Rectal smooth muscle tissue (tissue), 1 donor: Measurements from ENCODE around the gene NUP210.
"Not testable (repeated sequence)": the region's sequence is repeated elsewhere in the genome, so short reads cannot be mapped to it uniquely, and the experiment has no call there.

Source experiments
- H3K27ac ChIP-seq: one replicate; pipeline ENCODE4 v1.7.0; 2013; ENCODE audit warnings: low read depth, low read length, inconsistent platforms
- H3K27me3 ChIP-seq: one replicate; pipeline ENCODE4 v1.7.0; 2013; ENCODE audit warnings: low read length; ENCODE audit not compliant: control insufficient read depth, insufficient read depth
- H3K36me3 ChIP-seq: one replicate; pipeline ENCODE4 v1.7.0; 2013; ENCODE audit warnings: low read length; ENCODE audit not compliant: control insufficient read depth, insufficient read depth
- H3K4me1 ChIP-seq: one replicate; pipeline ENCODE4 v1.7.0; 2013; ENCODE audit warnings: low read length; ENCODE audit not compliant: control insufficient read depth, insufficient read depth
- H3K4me3 ChIP-seq: one replicate; pipeline ENCODE4 v1.7.0; 2013; ENCODE audit warnings: low read length
- H3K9ac ChIP-seq: one replicate; pipeline ENCODE4 v1.7.0; 2013; ENCODE audit warnings: low read length

Gene NUP210

DNA sequence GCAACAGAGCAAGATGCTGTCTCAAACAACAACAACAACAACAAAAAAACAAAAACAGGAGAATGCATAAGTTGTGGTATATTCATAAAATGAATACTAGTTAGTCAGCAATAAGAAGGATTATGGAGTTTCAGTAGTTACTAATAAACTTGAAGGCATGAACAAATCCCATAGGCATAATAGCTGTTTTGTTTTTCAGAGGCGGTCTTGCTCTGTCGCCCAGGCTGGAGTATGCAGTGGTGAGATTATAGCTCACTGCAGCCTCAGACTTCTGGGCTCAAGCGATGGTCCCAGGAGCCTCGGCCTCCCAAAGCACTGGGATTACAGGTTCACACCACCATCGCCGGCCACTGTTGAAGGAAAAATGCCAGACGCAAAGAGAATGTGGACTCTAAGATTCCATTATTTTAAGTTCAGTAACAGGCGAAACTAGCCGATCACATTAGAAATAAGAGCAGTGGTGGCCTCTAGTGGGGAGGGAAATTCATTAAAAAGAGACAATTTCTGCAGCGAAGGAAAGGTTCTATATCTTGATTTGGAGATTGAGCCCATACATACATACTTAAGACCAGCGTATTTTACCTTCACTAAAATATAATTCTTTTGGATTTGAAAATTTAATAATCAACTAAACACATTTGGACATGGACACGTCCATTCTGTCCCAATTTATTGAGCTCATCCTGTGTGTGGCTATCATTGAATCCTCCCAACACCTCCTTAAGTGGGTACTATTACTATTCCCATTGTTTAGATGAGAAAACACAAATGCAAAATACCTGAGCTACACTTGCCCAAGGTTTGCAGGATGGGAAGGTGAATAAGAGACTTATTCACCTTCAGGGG is 32.6 kb upstream of the NUP210 start:
- peak overlapping the region; percentile 89 for H3K4me3 ChIP-seq
- no peak overlapping the region for H3K9ac ChIP-seq
- H3K4me1 ChIP-seq = no peaks in the 10 kb centered on the region
- H3K27ac ChIP-seq = no peak overlapping the region
- no peaks in the 10 kb centered on the region for H3K36me3 ChIP-seq
- no peaks in the 10 kb centered on the region for H3K27me3 ChIP-seq

DNA sequence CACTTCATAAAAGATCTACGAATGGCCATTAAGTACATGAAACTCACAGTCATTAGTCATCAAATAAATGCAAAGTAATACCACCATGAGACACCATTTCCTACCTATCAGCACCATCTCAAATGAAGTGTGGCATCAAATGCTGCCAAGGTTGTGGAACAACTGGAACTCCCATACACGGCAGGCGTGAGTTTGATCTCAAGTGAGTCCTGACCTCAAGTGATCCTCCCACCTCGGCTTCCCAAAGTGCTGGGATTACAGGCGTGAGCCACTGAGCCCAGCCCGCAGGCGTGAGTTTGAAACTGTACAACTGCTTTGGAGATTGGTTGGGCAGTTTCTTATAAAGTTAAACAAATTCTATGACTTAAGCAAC is 31.2 kb upstream of the NUP210 start:
- no peaks in the 10 kb centered on the region for H3K4me1 ChIP-seq
- H3K9ac ChIP-seq = no peak overlapping the region
- no peaks in the 10 kb centered on the region for H3K36me3 ChIP-seq
- H3K4me3 ChIP-seq = peak overlapping the region; percentile 89
- H3K27ac ChIP-seq = peak overlapping the region; percentile 80
- no peaks in the 10 kb centered on the region for H3K27me3 ChIP-seq

DNA sequence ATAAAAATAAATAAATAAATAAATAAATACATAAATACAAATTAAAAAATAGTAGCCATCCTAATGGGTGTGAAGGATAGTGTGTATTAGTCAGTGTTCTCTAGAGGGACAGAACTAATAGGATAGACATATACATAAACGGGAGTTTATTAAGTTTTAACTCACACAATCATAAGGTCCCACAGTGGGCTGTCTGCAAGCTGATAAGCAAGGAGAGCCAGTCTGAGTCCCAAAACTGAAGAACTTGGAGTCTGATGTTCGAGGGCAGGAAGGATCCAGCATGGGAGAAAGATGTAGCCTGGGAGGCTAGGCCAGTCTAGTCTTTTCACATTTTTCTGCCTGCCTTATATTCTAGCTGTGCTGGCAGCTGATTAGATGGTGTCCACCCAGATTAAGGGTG is 22.8 kb upstream of the NUP210 start:
- not testable (repeated sequence) for H3K9ac ChIP-seq, H3K4me3 ChIP-seq

DNA sequence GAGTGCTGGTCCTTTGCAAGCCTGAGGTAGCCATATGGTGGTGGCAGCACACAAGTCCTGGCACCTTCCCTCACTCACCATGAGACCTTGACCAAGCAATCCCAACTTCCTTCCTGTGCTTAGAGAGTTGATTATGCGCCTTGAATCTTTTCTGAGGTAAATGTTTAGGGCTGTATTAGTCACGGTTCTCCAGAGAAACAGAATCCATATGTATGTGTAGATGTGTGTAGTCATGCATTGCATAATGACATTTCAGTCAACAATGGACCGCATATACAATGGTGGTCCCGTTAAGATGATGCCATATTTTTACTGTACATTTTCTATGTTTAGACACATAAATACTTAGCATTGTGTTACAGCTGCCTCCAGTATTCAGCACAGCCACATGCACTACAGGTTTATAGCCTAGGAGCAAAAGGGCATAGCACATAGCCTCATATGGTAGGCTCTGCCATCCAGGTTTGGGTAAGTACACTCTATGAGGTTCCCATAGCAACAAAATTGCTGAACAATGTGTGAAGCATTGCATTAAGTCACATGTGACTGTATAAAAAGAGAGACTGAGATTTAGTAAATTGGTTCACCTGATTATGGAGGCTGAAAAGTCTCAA is 20.2 kb upstream of the NUP210 start:
- Histone ChIP-seq H3K4me3 (no peak overlapping the region), H3K4me1 (no peaks in the 10 kb centered on the region), H3K36me3 (no peaks in the 10 kb centered on the region), H3K9ac (no peak overlapping the region), H3K27ac (no peak overlapping the region), H3K27me3 (no peaks in the 10 kb centered on the region)

More for the DNA sequence above, 22.8 kb upstream of the NUP210 start:
- not testable (repeated sequence) for H3K27me3 ChIP-seq, H3K4me1 ChIP-seq, H3K36me3 ChIP-seq, H3K27ac ChIP-seq

DNA sequence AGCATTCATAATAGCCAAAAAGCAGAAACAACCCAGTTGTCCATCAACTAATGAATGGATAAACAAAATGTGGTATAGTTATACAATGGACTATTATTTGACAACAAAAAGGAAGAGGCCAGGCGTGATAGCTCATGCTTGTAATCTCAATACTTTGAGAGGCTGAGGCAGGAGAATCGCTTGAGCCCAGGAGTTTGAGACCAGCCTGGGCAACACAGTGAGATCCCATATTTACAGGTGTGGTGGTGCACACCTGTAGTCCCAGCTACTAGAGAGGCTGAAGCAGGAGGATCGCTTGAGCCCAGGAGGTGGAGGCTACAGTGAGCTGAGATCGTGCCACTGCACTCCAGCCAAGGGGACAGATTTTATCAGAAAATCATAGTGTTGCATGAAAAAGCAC is 16.1 kb upstream of the NUP210 start:
- H3K4me1 ChIP-seq, H3K4me3 ChIP-seq, H3K36me3 ChIP-seq, H3K27me3 ChIP-seq, H3K27ac ChIP-seq, H3K9ac ChIP-seq: not testable (repeated sequence)

DNA sequence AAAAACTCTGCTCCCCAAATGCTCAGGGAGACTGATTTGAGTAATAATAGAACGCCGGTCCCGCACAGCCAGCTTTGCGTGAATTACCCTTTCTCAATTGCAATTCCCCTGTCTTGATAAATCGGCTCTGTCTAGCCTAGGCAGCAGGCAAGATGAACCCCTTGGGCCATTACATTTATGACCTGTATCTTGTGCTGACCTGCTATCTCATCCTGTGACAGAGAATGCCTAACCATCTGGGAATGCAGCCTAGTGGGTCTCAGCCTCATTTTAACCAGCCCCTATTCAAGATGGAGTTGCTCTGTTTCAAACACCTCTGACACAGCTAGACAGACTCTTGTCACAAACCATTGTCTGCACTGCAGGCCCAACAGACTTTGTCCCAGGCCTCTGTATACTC is 13.8 kb upstream of the NUP210 start:
- no peak overlapping the region for H3K27ac ChIP-seq
- H3K36me3 ChIP-seq = no peaks in the 10 kb centered on the region
- no peak overlapping the region for H3K4me3 ChIP-seq
- no peak overlapping the region for H3K9ac ChIP-seq
- no peaks in the 10 kb centered on the region for H3K27me3 ChIP-seq
- no peaks in the 10 kb centered on the region for H3K4me1 ChIP-seq

DNA sequence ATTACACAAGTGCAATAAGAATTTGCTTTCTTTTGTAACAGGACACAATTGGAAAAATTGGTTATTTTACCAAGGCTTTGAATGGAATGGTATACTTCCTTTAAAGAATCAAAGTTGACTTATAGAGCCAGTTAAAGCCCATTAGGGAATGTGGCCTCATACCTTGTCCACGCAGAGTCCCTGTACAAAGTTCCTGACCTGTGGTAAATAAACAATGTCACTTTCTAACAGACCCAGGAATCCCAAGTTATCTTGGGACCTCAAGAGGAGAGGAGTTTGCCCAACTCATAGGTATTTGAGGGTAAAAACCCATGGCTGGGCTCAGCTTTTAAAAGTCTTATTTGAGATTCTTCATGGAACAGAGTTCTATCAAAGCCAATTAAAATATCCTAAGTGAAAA is 12.0 kb upstream of the NUP210 start:
- Histone ChIP-seq H3K4me3 (no peak overlapping the region), H3K27ac (no peak overlapping the region), H3K9ac (no peak overlapping the region), H3K27me3 (no peaks in the 10 kb centered on the region), H3K36me3 (no peaks in the 10 kb centered on the region), H3K4me1 (no peaks in the 10 kb centered on the region)

DNA sequence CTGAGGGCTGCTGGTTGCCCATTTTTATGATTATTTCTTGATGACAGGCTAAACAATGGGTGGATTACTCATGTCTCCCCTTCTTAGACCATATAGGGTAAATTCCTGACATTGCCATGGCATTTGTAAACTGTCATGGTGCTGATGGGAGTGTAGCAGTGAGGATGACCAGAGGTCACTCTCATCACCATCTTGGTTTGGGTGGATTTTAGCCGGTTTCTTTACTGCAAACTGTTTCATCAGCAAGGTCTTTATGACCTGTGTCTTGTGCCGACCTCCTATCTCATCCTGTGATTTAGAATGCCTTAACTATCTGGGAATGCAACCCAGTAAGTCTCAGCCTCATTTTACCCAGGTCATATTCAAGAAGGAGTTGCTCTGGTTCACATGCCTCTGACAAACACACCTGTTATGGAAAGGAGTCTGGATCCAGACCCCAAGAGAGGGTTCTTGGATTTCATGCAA is 10.3 kb upstream of the NUP210 start:
- not testable (repeated sequence) for H3K36me3 ChIP-seq, H3K9ac ChIP-seq, H3K4me3 ChIP-seq, H3K4me1 ChIP-seq, H3K27ac ChIP-seq, H3K27me3 ChIP-seq

DNA sequence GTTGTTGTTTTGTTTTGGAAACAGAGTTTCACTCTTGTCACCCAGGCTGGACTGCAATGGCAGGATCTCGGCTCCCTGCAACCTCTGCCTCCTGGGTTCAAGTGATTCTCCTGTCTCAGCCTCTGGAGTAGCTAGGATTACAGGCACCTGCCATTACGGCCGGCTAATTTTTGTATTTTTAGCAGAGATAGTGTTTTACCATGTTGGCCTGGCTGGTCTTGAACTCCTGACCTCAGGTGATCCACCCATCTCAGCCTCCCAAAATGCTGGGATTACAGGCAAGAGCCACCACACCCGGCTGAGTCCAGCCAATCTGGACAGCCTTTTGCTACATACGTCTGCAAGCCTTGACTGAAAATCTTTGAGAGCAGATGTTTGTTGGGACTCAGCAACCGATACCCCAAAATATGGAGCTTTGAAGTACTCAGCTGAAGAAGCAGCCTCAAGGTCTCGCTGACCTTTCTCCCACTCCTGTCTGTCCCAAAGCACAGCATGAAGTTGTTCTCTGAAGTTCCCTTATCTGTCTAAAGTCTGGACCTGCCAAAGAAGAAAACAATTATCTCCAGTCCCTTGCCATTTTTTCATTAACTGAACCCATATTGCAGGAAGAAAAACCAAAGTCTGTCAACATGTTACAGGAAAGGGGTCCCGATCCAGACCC is 9.6 kb upstream of the NUP210 start:
- H3K4me3 ChIP-seq = no peak overlapping the region
- no peaks in the 10 kb centered on the region for H3K27me3 ChIP-seq
- H3K9ac ChIP-seq = no peak overlapping the region
- no peak overlapping the region for H3K27ac ChIP-seq
- no peaks in the 10 kb centered on the region for H3K36me3 ChIP-seq
- H3K4me1 ChIP-seq = no peaks in the 10 kb centered on the region

DNA sequence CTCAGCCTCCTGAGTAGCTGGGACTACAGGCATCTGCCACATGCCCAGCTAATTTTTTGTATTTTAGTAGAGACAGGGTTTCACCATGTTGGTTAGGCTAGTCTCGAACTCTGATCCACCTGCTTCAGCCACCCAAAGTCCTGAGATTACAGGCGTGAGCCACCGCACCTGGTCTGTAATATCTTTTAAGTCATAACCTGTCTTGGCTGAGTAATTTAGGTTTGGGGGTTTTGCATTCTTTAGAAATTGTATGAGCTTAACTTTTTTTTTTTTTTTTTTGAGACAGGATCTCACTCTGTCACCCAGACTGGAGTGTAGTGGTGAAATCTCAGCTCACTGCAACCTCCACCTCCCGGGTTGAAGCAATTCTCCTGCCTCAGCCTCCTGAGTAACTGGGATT is 8.6 kb upstream of the NUP210 start:
- H3K4me1 ChIP-seq, H3K27ac ChIP-seq, H3K27me3 ChIP-seq, H3K9ac ChIP-seq, H3K36me3 ChIP-seq, H3K4me3 ChIP-seq: not testable (repeated sequence)

DNA sequence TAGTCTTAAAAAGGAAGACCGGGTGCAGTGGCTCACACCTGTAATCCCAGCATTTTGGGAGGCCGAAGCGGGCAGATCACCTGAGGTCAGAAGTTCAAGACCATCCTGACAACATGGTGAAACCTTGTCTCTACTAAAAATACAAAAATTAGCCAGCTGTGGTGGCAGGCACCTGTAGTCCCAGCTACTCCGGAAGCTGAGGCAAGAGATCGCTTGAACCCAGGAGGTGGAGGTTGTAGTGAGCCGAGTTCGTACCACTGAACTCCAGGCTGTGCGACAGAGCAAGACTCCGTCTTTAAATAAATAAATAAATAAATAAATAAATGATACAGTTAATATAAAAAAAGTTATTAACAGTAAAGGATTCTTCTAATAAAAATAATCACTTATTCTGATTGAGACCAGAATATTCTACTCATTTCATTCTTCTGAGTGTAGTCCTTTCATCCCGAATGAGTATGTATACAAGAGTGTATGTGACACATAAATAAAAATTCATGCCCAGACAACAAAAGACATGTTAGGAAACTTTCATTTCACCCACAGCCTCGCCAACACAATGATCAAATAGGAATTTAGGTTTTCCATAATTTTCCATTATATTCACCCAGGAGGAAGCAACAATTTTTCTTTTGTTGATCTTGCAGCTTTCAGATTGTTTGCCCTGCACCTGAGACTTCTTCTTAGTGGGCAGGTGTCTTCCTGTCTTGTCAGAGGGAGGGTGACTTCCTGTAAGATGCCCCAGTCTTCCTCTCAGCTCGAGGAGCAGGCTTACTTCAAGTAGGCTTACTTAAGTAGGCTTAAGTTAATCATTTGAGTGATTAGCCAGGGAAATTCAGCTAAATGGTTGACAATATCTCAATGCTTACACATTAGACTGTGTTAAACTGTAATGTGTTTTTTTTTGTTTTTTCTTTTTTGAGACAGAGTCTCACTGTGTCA is 7.8 kb upstream of the NUP210 start:
- Histone ChIP-seq H3K4me3 (no peak overlapping the region), H3K36me3 (no peaks in the 10 kb centered on the region), H3K27ac (no peak overlapping the region), H3K9ac (no peak overlapping the region), H3K27me3 (no peaks in the 10 kb centered on the region), H3K4me1 (no peaks in the 10 kb centered on the region)

DNA sequence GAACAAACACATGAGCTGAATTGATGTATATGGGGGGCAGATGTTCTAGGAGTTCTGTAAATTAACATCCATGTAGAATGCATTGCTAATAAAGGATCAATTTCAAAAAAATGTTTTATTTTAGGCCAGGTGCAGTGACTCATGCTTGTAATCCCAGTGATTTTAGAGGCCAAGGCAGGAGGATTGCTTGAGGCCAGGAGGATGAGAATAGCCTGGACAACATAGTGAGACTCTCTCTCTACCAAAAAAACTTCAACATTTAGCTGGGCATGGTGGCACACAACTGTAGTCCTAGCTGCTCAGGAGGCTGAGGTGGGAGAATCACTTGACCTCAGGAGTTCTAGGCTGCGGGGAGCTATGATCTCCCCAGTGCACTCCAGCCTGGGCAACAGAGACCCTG is 6.5 kb upstream of the NUP210 start:
- H3K4me1 ChIP-seq = no peaks in the 10 kb centered on the region
- no peak overlapping the region for H3K4me3 ChIP-seq
- H3K36me3 ChIP-seq = no peaks in the 10 kb centered on the region
- H3K27me3 ChIP-seq = no peaks in the 10 kb centered on the region
- H3K27ac ChIP-seq = no peak overlapping the region
- no peak overlapping the region for H3K9ac ChIP-seq
